ENCODE data around the gene CPNE1. TPM values are rescaled to one million over a fixed set of nuclear protein-coding genes. Genes with fewer than 3 reads are reported as not detected.
"Not testable (repeated sequence)": the region's sequence is repeated elsewhere in the genome, so short reads cannot be mapped to it uniquely, and the experiment has no call there.

CPNE1 gene
- total RNA-seq: 81.2 TPM

DNA sequence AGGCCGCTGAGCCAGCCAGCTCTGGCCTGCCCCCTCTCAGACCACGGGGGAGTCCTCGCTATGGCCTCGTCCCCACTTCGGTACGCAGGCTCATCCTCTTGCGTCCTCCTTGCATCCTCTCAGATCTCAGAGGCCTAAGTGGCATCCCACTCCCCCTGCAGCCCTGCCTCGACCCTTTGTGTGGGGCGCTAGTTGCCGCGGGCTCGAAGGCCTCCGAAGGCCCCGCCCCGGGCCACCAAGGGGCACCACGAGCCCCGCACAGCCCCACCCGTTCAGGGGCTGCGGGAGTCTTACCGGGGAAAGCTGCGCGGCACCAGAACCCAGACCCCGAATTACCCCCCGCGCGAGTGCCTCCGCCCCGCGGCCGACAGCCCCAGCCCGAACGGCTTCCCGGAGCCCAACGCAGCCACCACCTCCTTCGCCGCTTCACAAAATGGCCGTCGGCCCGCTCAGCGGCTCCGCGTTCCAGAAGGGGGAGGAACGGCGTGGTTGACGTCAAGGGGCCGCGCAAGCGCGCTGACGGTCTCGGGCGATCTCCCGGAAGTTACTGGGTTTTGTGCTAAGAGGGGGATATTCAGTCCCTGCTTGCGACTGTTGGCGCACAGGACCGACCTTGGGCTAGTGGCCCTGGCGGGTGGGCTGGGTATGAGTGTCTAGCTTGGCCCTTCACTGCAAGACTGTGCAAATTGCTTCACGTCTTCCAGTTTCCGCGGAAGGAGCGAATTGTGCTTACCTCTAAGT lies at the start of gene CPNE1, which contains the start of gene RBM12:
Gene CPNE1 (minus strand): TSS at position 435 of the 741 bp plus-strand sequence. CDS start 31,977 bp downstream, outside the sequence.
Gene RBM12 (minus strand): TSS at position 435 of the 741 bp plus-strand sequence. CDS start 9,578 bp downstream, outside the sequence.
- peak; percentile 96 for DNase-seq

DNA sequence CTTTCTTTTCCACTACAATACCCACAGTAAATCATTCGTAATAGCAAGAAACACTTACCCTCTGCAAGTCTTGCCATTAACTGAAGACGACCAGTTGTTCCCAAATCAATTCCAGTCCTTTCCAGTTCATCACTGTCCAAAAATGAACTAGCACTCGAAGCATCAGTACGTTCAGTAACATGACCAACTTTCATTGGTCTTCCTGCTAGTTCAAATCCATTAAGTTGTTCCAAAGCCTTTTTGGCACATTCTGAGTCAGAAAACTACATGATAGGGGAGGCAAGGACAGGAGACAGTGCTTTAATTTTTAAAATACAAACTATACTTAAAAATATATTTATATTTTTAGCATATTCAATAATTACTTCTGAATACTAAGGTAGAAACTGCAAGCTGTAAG lies 49.4 kb upstream of the CPNE1 start:
- DNase-seq: no peak

DNA sequence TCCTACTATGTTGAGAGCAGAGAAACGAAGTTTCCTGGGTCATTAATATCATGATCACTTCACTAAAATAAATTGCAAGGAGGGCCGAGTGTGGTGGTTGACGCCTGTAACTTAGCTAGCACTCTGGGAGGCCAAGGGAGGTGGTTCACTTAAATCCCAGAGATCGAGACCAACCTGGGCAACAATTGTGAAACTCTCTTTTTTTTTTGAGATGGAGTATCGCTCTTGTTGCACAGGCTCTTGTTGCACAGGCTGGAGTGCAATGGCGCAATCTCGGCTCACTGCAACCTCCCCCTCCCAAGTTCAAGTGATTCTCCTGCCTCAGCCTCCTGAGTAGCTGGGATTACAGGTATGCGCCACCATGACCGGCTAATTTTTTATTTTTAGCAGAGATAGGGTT lies 48.4 kb upstream of the CPNE1 start:
- not testable (repeated sequence) for DNase-seq

DNA sequence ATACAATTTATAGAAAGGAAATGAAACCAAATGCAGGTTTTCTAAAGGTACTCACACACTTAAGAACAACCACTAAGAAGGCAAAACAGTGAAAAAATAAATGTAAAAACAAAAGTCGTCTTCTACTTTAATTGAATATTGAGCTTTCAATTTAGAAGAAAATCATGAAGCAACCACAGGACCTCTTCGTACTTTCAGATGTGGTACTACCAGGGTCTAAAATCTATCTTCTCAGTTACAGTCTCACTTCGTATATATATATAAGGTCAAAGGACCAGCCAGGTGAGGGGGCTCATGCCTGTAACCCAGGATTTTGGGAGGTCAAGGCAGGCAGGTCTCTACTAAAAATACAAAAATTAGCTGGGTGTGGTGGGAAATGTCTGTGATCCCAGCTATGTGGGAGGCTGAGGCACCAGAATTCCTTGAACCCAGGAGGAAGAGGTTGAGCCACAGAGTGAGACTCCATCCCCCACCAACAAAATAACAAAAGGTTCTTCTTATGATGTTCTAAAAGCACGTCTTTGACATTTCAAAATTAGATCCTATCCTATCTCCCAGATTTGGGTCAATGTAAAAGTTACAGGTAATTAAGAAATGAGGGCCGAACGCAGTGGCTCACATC lies 47.0 kb upstream of the CPNE1 start:
- DNase-seq: no peak

DNA sequence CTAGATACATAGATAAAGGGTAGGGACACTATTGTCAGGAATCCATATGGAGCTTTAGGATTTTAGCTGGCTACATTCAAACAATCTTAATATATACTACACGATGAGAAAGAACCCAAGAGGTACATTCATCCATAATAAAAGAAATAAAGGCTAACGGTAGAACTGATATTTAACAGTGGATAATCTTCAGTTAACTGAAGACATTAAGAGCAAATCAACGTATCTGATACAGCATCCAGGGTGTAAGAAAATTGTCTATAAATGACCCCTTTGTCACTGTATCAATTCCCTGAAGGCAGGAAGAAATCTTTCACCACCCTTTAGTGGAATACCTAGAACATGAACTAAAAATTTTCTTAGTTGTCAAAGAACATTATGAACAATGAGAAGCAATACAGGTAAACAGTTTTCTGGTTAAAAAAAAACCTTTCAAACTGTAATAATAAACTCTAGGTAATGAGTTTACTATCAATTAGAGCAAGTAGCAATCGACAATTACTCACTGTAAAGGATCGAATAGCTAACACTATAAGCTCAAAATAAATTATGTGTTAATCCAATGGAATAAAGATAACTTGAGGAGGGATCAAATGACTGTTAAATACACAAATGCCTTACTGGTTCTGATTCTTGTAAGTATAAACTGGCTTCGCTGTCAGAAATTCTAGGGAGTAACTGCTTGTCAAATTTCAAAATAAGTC lies 46.3 kb upstream of the CPNE1 start:
- DNase-seq: no peak

DNA sequence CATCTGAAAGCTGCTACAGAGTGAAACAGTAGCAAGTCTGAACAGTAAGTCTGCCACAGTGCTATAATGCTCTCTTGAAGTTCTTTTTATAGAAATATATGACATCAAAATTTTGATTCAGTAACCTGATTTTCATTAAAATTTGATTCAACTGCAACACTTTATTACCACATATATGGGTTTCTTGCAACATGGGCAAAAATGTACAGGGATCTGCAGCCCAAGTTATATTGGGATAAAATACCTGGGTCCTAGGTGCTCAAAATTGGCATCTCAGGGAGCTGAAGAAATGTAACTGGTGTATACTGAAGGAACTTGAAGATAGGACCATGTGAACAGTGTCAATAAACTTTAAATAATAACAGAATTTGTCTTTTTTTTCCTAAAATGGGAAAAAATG lies 45.3 kb upstream of the CPNE1 start:
- no peak for DNase-seq

DNA sequence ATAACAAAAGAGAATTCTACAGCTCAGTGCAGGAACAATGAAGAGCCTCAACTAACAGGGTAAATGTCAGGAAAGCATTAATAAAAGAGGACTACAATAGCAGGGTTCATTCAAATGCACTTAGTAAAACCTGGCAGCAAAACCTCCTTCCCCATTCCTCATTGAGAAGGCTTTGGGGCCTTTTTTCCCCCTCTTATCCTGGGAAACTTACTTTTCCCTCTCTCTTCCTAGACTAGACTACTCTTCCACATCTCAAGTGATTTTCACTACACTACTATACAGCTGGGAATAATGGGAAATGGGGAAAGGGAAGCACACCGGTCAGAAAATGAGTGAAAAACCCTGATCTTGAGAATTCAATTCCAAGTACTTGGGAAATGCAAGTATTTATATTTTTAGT lies 44.6 kb upstream of the CPNE1 start:
- DNase-seq: no peak

DNA sequence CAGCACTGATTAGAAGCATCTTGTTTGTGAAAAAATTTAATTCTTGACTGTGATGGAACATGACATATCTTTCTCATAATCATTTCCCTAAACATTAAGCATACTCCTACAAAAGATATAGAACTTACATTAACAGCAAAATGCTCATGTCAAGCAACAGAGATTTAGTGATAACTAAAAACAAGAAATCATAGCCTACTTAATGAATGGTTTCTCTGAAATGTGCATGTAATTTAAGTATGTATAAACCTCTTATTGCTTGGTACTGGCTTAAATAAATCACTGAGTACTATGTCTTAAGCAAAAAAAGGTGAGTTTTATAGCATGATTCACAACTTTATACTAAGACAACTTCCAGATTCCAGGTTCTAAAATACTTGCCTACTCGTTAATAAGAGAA lies 43.8 kb upstream of the CPNE1 start:
- no peak for DNase-seq

DNA sequence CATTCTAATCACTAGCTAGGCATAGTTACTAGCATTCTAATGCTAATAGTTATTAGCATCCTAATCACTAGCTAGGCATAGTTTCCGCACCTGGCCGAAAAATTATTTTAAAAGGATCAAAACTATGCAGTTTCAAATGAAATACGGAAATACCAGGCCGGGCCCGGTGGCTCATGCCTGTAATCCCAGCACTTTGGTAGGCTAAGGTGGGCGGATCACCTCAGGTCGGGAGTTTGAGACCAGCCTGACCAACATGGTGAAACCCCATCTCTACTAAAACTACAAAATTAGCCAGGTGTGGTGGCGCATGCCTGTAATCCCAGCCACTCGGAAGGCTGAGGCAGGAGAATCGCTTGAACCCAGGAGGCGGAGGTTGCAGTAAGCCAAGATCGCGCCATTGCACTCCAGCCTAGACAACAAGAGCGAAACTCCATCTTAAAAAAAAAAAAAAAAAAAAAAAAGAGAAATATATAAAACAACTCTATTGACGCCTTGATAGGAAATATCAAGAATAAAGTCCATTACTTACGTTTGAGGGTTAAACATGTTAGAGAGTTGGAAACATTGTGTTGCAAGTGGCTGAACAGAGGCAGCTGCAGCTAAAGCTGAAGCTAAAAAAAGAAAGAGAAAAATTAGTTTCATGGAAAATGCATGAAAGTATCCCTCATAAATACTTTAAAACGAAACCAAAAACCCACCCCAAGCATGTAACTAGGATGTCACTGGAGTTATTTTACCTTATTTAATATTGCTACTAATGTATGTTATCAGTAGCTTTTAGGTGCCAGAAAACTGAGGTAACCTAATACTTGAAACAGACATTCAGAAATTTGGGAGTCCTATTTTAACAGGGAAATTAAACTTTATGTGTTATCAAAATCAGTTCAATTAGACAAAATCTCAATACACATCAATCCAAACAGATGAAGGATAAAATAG lies 42.2 kb upstream of the CPNE1 start:
- DNase-seq: not testable (repeated sequence)

DNA sequence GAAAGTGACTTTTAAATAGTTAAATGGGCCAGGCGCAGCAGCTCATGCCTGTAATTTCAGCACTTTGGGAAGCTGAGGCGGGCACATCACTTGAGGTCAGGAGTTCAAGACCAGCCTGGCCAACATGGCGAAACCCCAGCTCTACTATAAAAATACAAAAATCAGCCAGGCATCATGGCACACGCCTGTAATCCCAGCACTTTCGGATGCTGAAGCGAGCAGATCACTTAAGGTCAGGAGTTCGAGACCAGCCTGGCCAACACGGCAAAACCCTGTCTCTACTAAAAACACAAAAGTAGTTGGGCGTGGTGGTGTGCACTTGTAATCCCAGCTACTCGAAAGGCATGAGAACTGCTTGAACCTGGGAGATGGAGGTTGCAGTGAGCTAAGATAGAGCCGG lies 41.2 kb upstream of the CPNE1 start:
- DNase-seq: not testable (repeated sequence)

DNA sequence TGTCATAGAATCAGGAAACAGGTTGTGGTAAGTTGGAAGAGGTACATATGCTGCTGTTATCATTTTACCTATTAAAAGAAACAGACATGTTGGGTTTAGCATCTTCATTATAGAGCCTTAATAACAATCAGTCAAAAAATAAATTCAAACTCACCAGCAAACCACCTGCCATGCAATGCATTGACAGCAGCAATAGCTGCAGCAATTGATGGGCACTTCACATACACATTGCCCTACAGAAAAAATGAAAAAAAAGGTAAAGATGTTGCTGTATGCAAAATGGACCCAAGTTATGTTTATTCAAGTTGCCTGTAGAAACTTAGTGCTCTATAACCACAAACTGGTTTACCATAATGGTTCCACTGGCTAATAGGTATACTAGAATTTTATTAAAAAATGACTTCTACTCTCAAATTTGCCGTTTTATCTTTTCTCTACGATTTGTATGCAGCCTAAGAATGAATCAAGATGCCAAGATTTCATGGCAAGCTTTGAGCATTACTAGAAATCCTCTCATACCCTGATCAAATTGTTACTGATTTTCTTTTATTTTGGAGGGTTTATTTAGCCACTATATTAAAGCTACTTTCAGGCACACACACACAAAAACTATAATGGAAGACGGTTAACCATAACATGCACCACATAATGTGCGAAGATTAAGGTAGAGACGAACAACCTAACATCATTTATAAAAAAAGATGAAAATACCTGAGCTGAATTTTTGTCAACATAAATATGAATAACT lies 40.0 kb upstream of the CPNE1 start:
- no peak for DNase-seq

DNA sequence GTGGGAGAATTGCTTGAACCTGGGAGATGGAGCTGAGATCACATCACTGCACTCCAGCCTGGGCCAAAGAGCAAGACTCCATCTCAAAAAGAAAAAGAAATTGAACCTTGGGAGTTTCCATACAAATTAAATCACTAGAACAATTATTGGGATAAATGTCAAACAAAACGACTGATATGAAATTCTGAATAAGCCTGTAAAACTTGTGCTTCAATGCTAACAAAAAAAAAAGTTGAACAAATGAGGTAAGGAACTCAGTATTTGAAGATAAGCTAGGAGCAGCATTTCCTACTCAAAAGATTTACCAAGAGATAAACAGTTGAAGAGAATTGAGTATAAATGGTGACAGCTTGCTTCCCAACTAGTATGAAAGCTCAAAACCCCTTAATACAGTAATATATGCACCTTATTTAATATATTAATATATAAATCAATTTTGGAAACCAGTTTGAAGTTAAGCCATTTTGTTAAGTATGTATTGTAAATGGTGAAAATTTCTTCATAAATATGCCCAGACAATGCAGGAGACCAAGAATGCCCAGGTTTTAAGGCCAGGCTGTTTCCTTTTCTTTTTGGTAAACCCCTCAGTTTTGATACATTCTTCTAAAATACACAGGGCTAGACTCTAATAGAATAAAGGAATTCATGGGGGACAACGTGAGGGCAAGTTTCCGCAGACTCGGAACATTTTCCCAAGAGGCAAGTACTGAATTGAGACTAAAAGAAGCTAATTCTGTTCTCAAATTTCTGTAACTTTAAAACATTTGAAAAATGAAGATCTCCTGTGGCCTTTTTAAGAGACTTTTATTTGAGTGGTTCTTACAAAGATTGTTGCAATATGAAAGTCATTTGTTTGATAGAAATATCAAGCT lies 38.4 kb upstream of the CPNE1 start:
- DNase-seq: no peak

DNA sequence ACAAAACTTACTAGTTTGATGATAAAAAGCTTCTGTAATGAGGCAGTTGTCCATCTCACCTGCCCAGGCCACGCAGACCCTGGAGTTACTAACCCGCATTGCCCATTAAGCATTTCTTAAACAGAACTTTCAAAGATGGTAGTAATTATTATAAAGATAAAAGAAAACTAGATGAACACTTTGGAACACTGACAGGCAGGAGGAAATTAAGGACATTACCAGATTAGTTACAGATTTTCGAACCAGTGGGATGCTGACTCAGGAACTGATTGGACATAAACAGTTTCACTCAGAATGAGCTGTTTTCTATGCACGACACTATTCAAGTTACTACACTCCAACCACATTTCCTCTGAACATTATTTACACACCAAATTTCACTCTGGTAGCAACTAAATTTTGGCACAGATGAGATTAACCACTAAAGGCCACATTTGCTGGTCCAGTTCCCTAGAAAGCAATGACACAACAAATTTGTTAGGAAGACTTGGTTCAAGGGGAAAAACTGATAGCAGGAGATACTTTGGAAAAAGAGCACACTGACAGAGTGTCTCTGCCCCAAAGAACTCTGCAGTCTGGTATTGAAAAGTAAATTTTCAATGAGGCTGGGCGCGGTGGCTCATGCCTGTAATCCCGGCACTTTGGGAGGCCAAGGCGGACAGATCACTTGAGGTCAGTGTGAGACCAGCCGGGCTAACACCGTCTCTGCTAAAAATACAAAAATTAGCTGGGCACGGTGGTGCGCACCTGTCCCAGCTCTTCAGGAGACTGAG lies 37.5 kb upstream of the CPNE1 start:
- peak; percentile 37 for DNase-seq

DNA sequence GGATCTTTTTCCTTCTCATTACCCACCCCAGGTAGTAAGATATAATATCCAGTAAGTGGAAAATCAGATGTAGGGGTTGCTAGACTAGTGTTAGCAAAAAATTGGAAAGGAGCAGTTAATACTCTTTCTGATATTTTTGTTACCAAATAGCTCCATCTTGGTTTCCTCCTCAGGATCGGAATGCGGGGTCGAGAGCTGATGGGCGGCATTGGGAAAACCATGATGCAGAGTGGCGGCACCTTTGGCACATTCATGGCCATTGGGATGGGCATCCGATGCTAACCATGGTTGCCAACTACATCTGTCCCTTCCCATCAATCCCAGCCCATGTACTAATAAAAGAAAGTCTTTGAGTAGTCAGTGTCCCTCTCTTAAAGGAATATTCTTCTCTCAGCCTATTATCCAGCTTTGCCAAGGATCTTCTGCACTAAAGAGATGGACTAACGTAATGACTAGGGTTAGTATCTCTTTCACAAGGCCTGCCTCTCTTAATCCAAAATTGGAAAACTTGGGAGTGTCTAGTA lies 36.0 kb upstream of the CPNE1 start:
- DNase-seq: no peak

DNA sequence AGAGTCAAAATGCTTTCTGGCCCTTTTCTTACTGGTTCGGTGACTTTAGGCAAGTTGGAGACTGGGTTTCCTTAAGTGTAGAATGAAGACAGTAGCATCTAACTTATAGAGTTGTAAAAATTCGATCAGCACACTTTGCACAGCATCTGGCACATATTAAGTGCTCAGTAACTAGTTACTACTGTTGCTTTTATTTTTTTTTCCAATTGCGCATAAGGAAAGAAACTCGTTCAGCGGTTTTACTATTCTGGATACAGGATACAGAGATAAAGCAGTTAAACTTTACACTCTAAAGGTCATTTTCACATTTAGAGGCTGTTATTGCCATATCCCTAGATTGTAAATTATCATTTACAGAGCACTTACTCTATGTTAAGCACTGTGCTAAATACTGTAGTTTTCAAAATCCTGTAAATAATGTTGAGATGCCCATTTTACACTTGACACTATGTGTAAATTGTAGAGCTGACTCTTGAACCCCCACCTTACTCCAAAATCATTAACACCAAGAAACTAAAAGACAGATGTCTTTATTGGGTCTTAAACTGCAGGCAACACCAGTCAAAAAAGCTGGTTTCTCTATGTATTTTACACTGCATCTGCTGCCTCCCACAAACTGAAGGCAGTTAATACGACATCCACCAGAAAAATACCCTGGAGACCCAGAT lies 35.4 kb upstream of the CPNE1 start:
- no peak for DNase-seq

DNA sequence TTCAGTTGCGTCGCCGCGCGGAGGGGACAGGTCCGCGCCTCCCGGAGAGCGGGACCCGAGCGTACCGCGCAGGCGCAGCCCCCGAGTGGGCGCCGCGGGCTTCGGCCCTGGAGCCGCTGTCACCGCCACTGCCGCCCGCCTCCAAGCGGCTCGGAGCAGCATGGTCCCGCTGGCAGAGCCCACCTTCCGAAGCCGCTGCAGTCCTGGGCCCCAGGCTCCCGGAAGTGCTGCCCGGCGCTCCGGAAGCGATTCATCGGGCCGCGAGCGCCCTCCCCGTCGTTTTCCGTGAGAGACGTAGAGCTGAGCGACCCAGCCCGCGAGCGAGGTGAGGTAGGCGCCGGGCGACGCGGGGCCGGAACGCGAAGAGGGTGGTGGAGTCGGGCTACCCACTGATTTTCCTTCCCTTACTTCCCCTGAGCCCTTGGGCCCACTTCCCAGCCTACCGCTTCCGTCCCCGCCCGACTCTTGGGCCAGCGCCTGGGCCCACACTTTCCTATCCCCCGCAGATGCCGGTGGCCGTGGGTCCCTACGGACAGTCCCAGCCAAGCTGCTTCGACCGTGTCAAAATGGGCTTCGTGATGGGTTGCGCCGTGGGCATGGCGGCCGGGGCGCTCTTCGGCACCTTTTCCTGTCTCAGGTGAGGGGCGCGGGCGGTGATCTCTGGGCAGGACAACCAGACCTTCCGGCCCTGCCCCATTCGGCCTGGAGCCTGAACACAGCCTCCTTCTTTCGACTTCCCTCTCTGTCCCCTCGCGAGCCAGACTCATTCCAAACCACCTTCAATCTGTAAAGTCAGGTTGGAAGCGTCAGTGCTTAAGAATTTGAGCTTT lies 34.6 kb upstream of the CPNE1 start, which contains the start of the genes NFS1 and ROMO1:
Gene NFS1 (minus strand): TSS at position 226 of the 830 bp plus-strand sequence. CDS start 64 bp downstream, at position 162.
Gene ROMO1 (plus strand): TSS at position 279 of the 830 bp plus-strand sequence. CDS start 228 bp downstream, at position 507.
- DNase-seq: peak; percentile 60
